K562 (cell line): ENCODE measurements around the gene IMPACT. TPM values are rescaled to one million over a fixed set of nuclear protein-coding genes. Genes with fewer than 3 reads are reported as not detected.

Experiments used
- ATAC-seq: fragments of 200-7000 bp; cut with Tn5 transposase; 3 replicates; pipeline ENCODE4 v1.9.1; 2020; ENCODE audit warnings: moderate library complexity
- BruUV-seq: library from RNA; stranded (reverse); fragments of 400-500 nt; replicated peaks from 2 replicates; lab custom pipeline; 2021; lab: Mats Ljungman, UMichigan
- CTCF ChIA-PET: fragments of 300-600 bp; formaldehyde crosslinking; extraction: SDS; loops from one replicate; lab custom pipeline; 2021; ENCODE audit warnings: low intra/inter-chr PET ratio; lab: Yijun Ruan, JAX
- POLR2A ChIA-PET: fragments of 300-600, 350-650 bp; sonication (Branson Sonifier 250); formaldehyde crosslinking; extraction: SDS; loops from one replicate; lab custom pipeline; 2021; ENCODE audit warnings: antibody characterized with exemption, inconsistent platforms; lab: Yijun Ruan, JAX
- DNase-seq, 4 experiments: peaks; one replicate each; pipeline versions ENCODE4 v3.0.0 to v3.0.0-alpha.2; 2011 to 2018; ENCODE audit warnings: low spot score in 3 of 4, mixed read lengths in 3 of 4; ENCODE audit errors: extremely low read depth in 1 of 4
- FAIRE-seq: peaks from 2 replicates; lab custom pipeline; 2011; peaks lifted over from hg19 to GRCh38; lab: Jason Lieb, UNC
- H2AFZ ChIP-seq: 2 replicates; pipeline ENCODE4 v1.6.0; 2011; ENCODE audit warnings: low read depth, low read length, control low read depth, inconsistent platforms
- H3K27ac ChIP-seq: fragments of 200-600 bp; 3 replicates; pipeline ENCODE4 v1.8.0; 2011; ENCODE audit warnings: low read depth, mild to moderate bottlenecking, control low read depth, inconsistent platforms, low read length, moderate library complexity, mixed read lengths; ENCODE audit errors: extremely low read depth
- H3K27me3 ChIP-seq, 2 experiments: fragments of 300-600 bp in 1 of 2; 2 replicates in 1 of 2; 3 replicates in 1 of 2; pipeline versions ENCODE4 v1.6.0 to v1.8.0; 2011; ENCODE audit warnings: inconsistent platforms in 2 of 2, low read length in 2 of 2, mild to moderate bottlenecking in 1 of 2, mixed read lengths in 1 of 2, moderate library complexity in 1 of 2; ENCODE audit not compliant: control insufficient read depth in 2 of 2, insufficient read depth in 2 of 2
- H3K36me3 ChIP-seq: fragments of 300-600 bp; 3 replicates; pipeline ENCODE4 v1.8.0; 2011; ENCODE audit warnings: mild to moderate bottlenecking, low read length, inconsistent platforms; ENCODE audit not compliant: control insufficient read depth, insufficient read depth
- H3K4me1 ChIP-seq, 2 experiments: fragments of 200-600 bp in 1 of 2; replicated peaks in 1 of 2; 2 replicates in 1 of 2; 3 replicates in 1 of 2; pipeline versions ENCODE4 v1.5.1 to v1.8.0; 2011; ENCODE audit warnings: inconsistent platforms in 2 of 2, low read length in 2 of 2, mild to moderate bottlenecking in 1 of 2, mixed read lengths in 1 of 2, moderate library complexity in 1 of 2; ENCODE audit not compliant: control insufficient read depth in 2 of 2, insufficient read depth in 2 of 2
- H3K4me2 ChIP-seq: 2 replicates; pipeline ENCODE4 v1.6.1; 2011; ENCODE audit warnings: low read length, control low read depth, inconsistent platforms, mixed read lengths; ENCODE audit not compliant: insufficient read depth
- H3K4me3 ChIP-seq: fragments of 200-600 bp; sonication (generic), shearing (Covaris generic); 2 replicates; pipeline ENCODE4 v1.5.1; 2016; ENCODE audit warnings: control low read depth, inconsistent platforms
- H3K79me2 ChIP-seq: fragments of 200-600 bp; 3 replicates; pipeline ENCODE4 v1.8.0; 2011; ENCODE audit warnings: low read length, inconsistent platforms; ENCODE audit not compliant: control insufficient read depth, insufficient read depth
- H3K9ac ChIP-seq, 2 experiments: 2 replicates each; pipeline versions ENCODE4 v1.6.0 to v1.6.1; 2011; ENCODE audit warnings: low read depth in 2 of 2, low read length in 2 of 2, control low read depth in 1 of 2, inconsistent platforms in 1 of 2, mild to moderate bottlenecking in 1 of 2, mixed read lengths in 1 of 2; ENCODE audit not compliant: insufficient read depth in 1 of 2
- H3K9me1 ChIP-seq: one replicate; pipeline ENCODE4 v1.6.0; 2011; ENCODE audit warnings: inconsistent platforms, mild to moderate bottlenecking, low read length, moderate library complexity; ENCODE audit not compliant: control insufficient read depth, insufficient read depth
- H3K9me3 ChIP-seq: replicated peaks from 2 replicates; pipeline ENCODE4 v1.5.1; 2011; ENCODE audit warnings: low read depth, low read length, inconsistent platforms; ENCODE audit not compliant: control insufficient read depth, insufficient read depth
- H4K20me1 ChIP-seq: replicated peaks from 2 replicates; pipeline ENCODE4 v1.6.1; 2011; ENCODE audit warnings: low read length, inconsistent platforms, mixed read lengths; ENCODE audit not compliant: control insufficient read depth, insufficient read depth
- CHCHD3 ChIP-seq: fragments of 250-450 bp; sonication (Bioruptor Pico); IDR thresholded peaks from 2 replicates; pipeline ENCODE4 v2.1.2; 2022; ENCODE audit warnings: mild to moderate bottlenecking
- CREBBP ChIP-seq: IDR thresholded peaks from one replicate; pipeline ENCODE4 v1.6.1; 2012; ENCODE audit warnings: low read depth, mild to moderate bottlenecking, control low read depth, inconsistent platforms, low read length
- HLTF ChIP-seq: fragments of 450-650 bp; IDR thresholded peaks from 2 replicates; pipeline ENCODE4 v1.6.1; 2016
- PHB ChIP-seq: fragments of 250-450 bp; sonication (Bioruptor Pico); IDR thresholded peaks from 2 replicates; pipeline ENCODE4 v1.5.0; 2021
- WGBS: fragments of 100-300 bp; shearing (Covaris generic); methylation state at CpG from one replicate; pipeline ENCODE4 v1.1.6; 2016; ENCODE audit warnings: low coverage, mixed read lengths; ENCODE audit not compliant: insufficient coverage; ENCODE audit errors: missing lambda C conversion rate; 5-methylcytosine and 5-hydroxymethylcytosine counted together
- in situ Hi-C: fragments of 300-500 bp; cut with MboI; formaldehyde crosslinking; loops from 4 replicates; pipeline ENCODE4 v1.15.0; 2018; ENCODE audit warnings: inconsistent platforms, mixed read lengths
- intact Hi-C: fragments of 100-400 bp; cut with micrococcal nuclease; formaldehyde crosslinking; loops from 2 replicates; pipeline ENCODE4 v1.14.2; 2022
- polyA plus RNA-seq, 8 experiments: library from polyadenylated mRNA; depleted of rRNA in 4 of 8; stranded (reverse) in 5 of 8; unstranded in 3 of 8; fragments of >200 nt; fragmentation: Nextera tagmentation in 2 of 8; fragmentation: Illumina TruSeq in 1 of 8; extraction: Ambion mirVana in 2 of 8; extraction: Trizol in 1 of 8; gene quantifications; 2 replicates each; pipeline versions ENCODE4 v1.2.1 to v1.2.3, GENCODE V29; 2011 to 2014; ENCODE audit warnings: inconsistent platforms in 1 of 8, missing spikeins in 1 of 8
- total RNA-seq, 7 experiments: library from RNA; depleted of rRNA in 6 of 7; stranded (reverse); fragments of >200 nt in 6 of 7; fragmentation: Illumina TruSeq in 2 of 7; extraction: Trizol in 2 of 7; gene quantifications; 2 replicates each; pipeline versions ENCODE4 v1.2.1 to v1.2.3, GENCODE V29; 2011 to 2021; ENCODE audit warnings: low replicate concordance in 1 of 7
- TF ChIP-seq, protein P1 (sequence below): sonication (generic); formaldehyde crosslinking; IDR thresholded peaks from 2 replicates; pipeline ENCODE4 v1.9.0; 2022; ENCODE audit warnings: mild to moderate bottlenecking, missing genetic modification reagents

Gene IMPACT
- total and polyA plus RNA-seq, 9 of the 15 experiments (the other 6 are each of a cell fraction or from before 2014, with no cell fraction given) = 4.7 to 7.6 (median 5.8) TPM

DNA sequence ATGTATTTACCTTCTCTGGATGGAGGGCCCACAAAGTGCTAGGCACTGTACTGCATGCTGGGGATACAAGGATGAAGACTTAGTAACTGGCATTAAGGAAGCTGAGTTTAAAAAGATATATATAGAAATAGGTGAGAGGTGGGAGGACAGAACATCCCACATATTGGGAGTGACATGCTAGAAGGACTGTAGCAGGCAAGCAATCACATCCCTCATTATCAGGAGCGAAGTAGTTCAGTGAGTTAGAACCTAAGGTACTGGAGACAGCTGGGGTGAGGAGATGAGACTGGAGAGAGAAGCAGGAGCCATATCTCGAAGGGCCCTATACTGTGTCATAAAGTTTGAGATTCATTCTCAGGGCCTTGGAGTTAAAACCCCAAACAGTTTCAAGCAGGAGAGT, 18.0 kb upstream of the IMPACT start (continued):
- TF ChIP-seq HLTF = no peak

DNA sequence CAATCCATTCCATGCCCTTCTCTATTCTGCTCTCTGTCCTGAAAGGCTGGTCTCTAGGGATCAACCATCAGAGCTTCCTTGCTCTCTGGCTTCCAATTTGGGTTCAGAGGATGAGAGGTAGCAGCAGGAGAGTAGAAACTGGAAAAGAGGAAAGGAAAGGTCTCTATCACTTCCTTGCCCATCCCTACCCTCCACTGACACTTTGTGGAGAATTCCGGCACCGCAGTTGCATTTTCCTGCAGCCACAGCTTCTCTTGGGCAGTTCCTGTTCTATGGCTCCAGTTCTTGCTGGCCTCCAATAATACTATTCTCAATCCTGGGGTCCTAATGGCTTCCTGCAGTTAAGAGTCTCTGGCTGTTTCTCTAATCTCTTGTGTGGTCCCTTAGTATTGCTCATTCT, 13.3 kb upstream of the IMPACT start:
- no peak overlapping the region for H3K4me2 ChIP-seq
- H3K9me3 ChIP-seq = no peaks in the 10 kb centered on the region
- no peak for ATAC-seq
- H4K20me1 ChIP-seq = no peaks in the 10 kb centered on the region
- FAIRE-seq = no peak
- H2AFZ ChIP-seq = no peak overlapping the region
- no peak for DNase-seq
- H3K79me2 ChIP-seq = no peaks in the 10 kb centered on the region
- CTCF ChIA-PET = no interaction called here
- peaks cover 5 to 10% of the 10 kb centered on the region in 2 experiments; a peak in 3 of 5 replicates for H3K27me3 ChIP-seq
- H3K27ac ChIP-seq = no peak overlapping the region
- no peak overlapping the region for H3K4me3 ChIP-seq
- H3K9ac ChIP-seq = no peak overlapping the region
- H3K9me1 ChIP-seq = no peaks in the 10 kb centered on the region
- TF ChIP-seq CREBBP (no peak), PHB (no peak), CHCHD3 (no peak)
- TF ChIP-seq, protein P1, sequence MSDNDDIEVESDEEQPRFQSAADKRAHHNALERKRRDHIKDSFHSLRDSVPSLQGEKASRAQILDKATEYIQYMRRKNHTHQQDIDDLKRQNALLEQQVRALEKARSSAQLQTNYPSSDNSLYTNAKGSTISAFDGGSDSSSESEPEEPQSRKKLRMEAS (CRISPR knock-in tag) = no peak
- no peaks in the 10 kb centered on the region for H3K36me3 ChIP-seq
- no TSS peak for BruUV-seq
- in situ Hi-C loops (no loop called here), intact Hi-C loops (no loop called here)
- H3K4me1 ChIP-seq = no peaks in the 10 kb centered on the region
- POLR2A ChIA-PET = interaction anchor here (0.6 to 2.1 kb wide), 2 partner anchors 13 to 54 kb away, joined by 3 to 7 read pairs; partner anchors contain the start of gene IMPACT
- WGBS = 7% methylated on average over 2 of the region's 2 CpGs
